AG04449 (cell line): ENCODE results near the gene GRB2.

Source experiments
- CTCF ChIA-PET: fragments of 350-600 bp; formaldehyde crosslinking; extraction: SDS; loops from one replicate; lab custom pipeline; 2021; ENCODE audit warnings: antibody characterized with exemption; lab: Yijun Ruan, JAX
- POLR2A ChIA-PET: fragments of 400-600, 350-600 bp; formaldehyde crosslinking; extraction: SDS; loops from one replicate; lab custom pipeline; 2020; ENCODE audit warnings: antibody characterized with exemption, inconsistent platforms; lab: Yijun Ruan, JAX
- DNase-seq: peaks from one replicate; pipeline ENCODE4 v3.0.0-alpha.2; 2010; ENCODE audit warnings: low read depth, low spot score
- H3K4me3 ChIP-seq: 2 replicates; pipeline ENCODE4 v1.5.1; 2011; ENCODE audit warnings: low read depth, mild to moderate bottlenecking, control low read depth, low read length
- CTCF ChIP-seq: IDR thresholded peaks from one replicate; pipeline ENCODE4 v1.5.1; 2011; ENCODE audit warnings: mild to moderate bottlenecking, moderate library complexity, low read length, control low read depth, inconsistent platforms; ENCODE audit not compliant: insufficient read depth; ENCODE audit errors: missing control alignments

The GRB2 gene

GRCh38 chr17:75414488-75414887, 9.0 kb upstream of the GRB2 start:
- no peak for DNase-seq
- no peak overlapping the region for H3K4me3 ChIP-seq
- ChIA-PET POLR2A (no interaction called here), CTCF (interaction anchor here (1.0 to 5.0 kb wide), 5 partner anchors 8 to 301 kb away, joined by 4 to 74 read pairs (median 5); partner anchors contain the start of genes GRB2 and MIF4GD)
- no peak for TF ChIP-seq CTCF

GRCh38 chr17:75412455-75413317, 7.2 kb upstream of the GRB2 start:
- ChIA-PET CTCF (interaction anchor here (0.6 to 5.0 kb wide), 58 partner anchors 10 to 451 kb away, joined by 3 to 74 read pairs (median 4); partner anchors contain the start of genes GGA3, MIF4GD, MRPS7 and NT5C), POLR2A (no interaction called here)
- peak overlapping the region; percentile 20 for H3K4me3 ChIP-seq
- no peak for DNase-seq
- peak; percentile 83 for TF ChIP-seq CTCF

GRCh38 chr17:75411328-75412067, 6.0 kb upstream of the GRB2 start:
- no peak for TF ChIP-seq CTCF
- ChIA-PET POLR2A (no interaction called here), CTCF (interaction anchor here (0.8 to 5.0 kb wide), 31 partner anchors 11 to 448 kb away, joined by 3 to 74 read pairs (median 6); partner anchors contain the start of genes MIF4GD and SLC25A19)
- DNase-seq: no peak
- H3K4me3 ChIP-seq: no peak overlapping the region

- ChIA-PET POLR2A (no interaction called here), CTCF (interaction anchor here (0.7 to 5.0 kb wide), 8 partner anchors 15 to 171 kb away, joined by 3 to 74 read pairs (median 4); partner anchors contain the start of genes MIF4GD and SLC25A19)
- no peak for DNase-seq
- no peak overlapping the region for H3K4me3 ChIP-seq
- no peak for TF ChIP-seq CTCF
Observed at GRCh38 chr17:75410141-75410540, 4.7 kb upstream of the GRB2 start.

GRCh38 chr17:75407655-75408352, 2.3 kb upstream of the GRB2 start:
- no peak for TF ChIP-seq CTCF
- DNase-seq: no peak
- ChIA-PET CTCF (interaction anchor here (1.2 to 5.3 kb wide), 11 partner anchors 11 to 446 kb away, joined by 3 to 49 read pairs (median 4); partner anchors contain the start of gene MIF4GD), POLR2A (interaction anchor here (0.6 kb wide), 1 partner anchor 101 kb away, joined by 3 read pairs; no protein-coding TSS in a partner anchor)
- H3K4me3 ChIP-seq: no peak overlapping the region
